ENCODE measurements around the gene CD99. TPM values are rescaled to one million over a fixed set of nuclear protein-coding genes. Genes with fewer than 3 reads are reported as not detected.
"Not testable (repeated sequence)": the region's sequence is repeated elsewhere in the genome, so short reads cannot be mapped to it uniquely, and the experiment has no call there.

Gene CD99
- total RNA-seq, 1 donor from 2014 or later: 714 TPM

- Mint-ChIP-seq H3K4me3 (ENCODE audit: unreplicated experiment) (no peak overlapping the region), H3K9me3 (ENCODE audit: unreplicated experiment) (no peaks in the 10 kb centered on the region), H3K27ac (ENCODE audit: unreplicated experiment) (no peak overlapping the region), H3K27me3 (ENCODE audit: unreplicated experiment) (peaks cover 2% of the 10 kb centered on the region), H3K4me1 (ENCODE audit: unreplicated experiment) (peaks cover 3% of the 10 kb centered on the region), H3K36me3 (ENCODE audit: low read depth, unreplicated experiment) (peaks cover 68% of the 10 kb centered on the region)
- no peak for TF ChIP-seq CTCF (IDR thresholded peaks at IDR 0.05; ENCODE audit: unreplicated experiment)
- no peak for DNase-seq (ENCODE audit: low spot score)
Measured at GRCh38 chrX:2735270-2735669, 44.2 kb downstream of the CD99 start.

- no peak overlapping the region for H3K27ac Mint-ChIP-seq (ENCODE audit: unreplicated experiment)
- H3K36me3 Mint-ChIP-seq (ENCODE audit: low read depth, unreplicated experiment): peaks cover 42% of the 10 kb centered on the region
- no peak for TF ChIP-seq CTCF (IDR thresholded peaks at IDR 0.05; ENCODE audit: unreplicated experiment)
- no peak for DNase-seq (ENCODE audit: low spot score)
- peaks cover 3% of the 10 kb centered on the region for H3K4me1 Mint-ChIP-seq (ENCODE audit: unreplicated experiment)
- H3K4me3 Mint-ChIP-seq (ENCODE audit: unreplicated experiment): no peak overlapping the region
- H3K9me3 Mint-ChIP-seq (ENCODE audit: unreplicated experiment): no peaks in the 10 kb centered on the region
- peaks cover 7% of the 10 kb centered on the region for H3K27me3 Mint-ChIP-seq (ENCODE audit: unreplicated experiment)
Measured at GRCh38 chrX:2740672-2741071, 49.6 kb downstream of the CD99 start.

GRCh38 chrX:2741386-2741785 is 50.3 kb downstream of the CD99 start:
- no peak for TF ChIP-seq CTCF (IDR thresholded peaks at IDR 0.05; ENCODE audit: unreplicated experiment)

GRCh38 chrX:2746250-2746649 is 55.2 kb downstream of the CD99 start:
- H3K27me3 Mint-ChIP-seq (ENCODE audit: unreplicated experiment); H3K4me3 Mint-ChIP-seq (ENCODE audit: unreplicated experiment); H3K27ac Mint-ChIP-seq (ENCODE audit: unreplicated experiment); H3K9me3 Mint-ChIP-seq (ENCODE audit: unreplicated experiment); DNase-seq (ENCODE audit: low spot score); H3K4me1 Mint-ChIP-seq (ENCODE audit: unreplicated experiment): not testable (repeated sequence)
- peaks cover 12% of the 10 kb centered on the region for H3K36me3 Mint-ChIP-seq (ENCODE audit: low read depth, unreplicated experiment)

More at GRCh38 chrX:2741386-2741785, 50.3 kb downstream of the CD99 start:
- no peak for DNase-seq (ENCODE audit: low spot score)
- Mint-ChIP-seq H3K4me3 (ENCODE audit: unreplicated experiment) (no peak overlapping the region), H3K36me3 (ENCODE audit: low read depth, unreplicated experiment) (peaks cover 37% of the 10 kb centered on the region), H3K4me1 (ENCODE audit: unreplicated experiment) (peaks cover 3% of the 10 kb centered on the region), H3K27ac (ENCODE audit: unreplicated experiment) (no peak overlapping the region), H3K27me3 (ENCODE audit: unreplicated experiment) (peaks cover 7% of the 10 kb centered on the region), H3K9me3 (ENCODE audit: unreplicated experiment) (no peaks in the 10 kb centered on the region)

- no peak for TF ChIP-seq CTCF (IDR thresholded peaks at IDR 0.05; ENCODE audit: unreplicated experiment)
- peaks cover 5% of the 10 kb centered on the region for H3K27me3 Mint-ChIP-seq (ENCODE audit: unreplicated experiment)
- peaks cover 7% of the 10 kb centered on the region for H3K4me1 Mint-ChIP-seq (ENCODE audit: unreplicated experiment)
- no peak for DNase-seq (ENCODE audit: low spot score)
- H3K27ac Mint-ChIP-seq (ENCODE audit: unreplicated experiment): no peak overlapping the region
- H3K36me3 Mint-ChIP-seq (ENCODE audit: low read depth, unreplicated experiment): no peaks in the 10 kb centered on the region
- H3K9me3 Mint-ChIP-seq (ENCODE audit: unreplicated experiment): no peaks in the 10 kb centered on the region
- H3K4me3 Mint-ChIP-seq (ENCODE audit: unreplicated experiment): no peak overlapping the region
Measured at GRCh38 chrX:2748171-2748814, 57.2 kb downstream of the CD99 start.
